GM19372 (cell line): ENCODE results near the gene IL12RB2.

ENCODE experiments used
- ATAC-seq: cut with Tn5 transposase; IDR thresholded peaks from one replicate; pipeline ENCODE4 v1.9.1; 2021; ENCODE audit warnings: mild to moderate bottlenecking, low read depth, moderate library complexity; ENCODE audit not compliant: unreplicated experiment

IL12RB2 gene

GRCh38 chr1:67307251-67308060 lies at the start of gene IL12RB2:
Gene IL12RB2 (plus strand): TSS chr1:67307873. CDS start chr1:67320369, 12,496 bp downstream.
- ATAC-seq = peak; percentile 50

GRCh38 chr1:67261680-67262079 lies 46.0 kb upstream of the IL12RB2 start:
- ATAC-seq = no peak

GRCh38 chr1:67262735-67263134 lies 44.9 kb upstream of the IL12RB2 start:
- no peak for ATAC-seq

- no peak for ATAC-seq
Observed at GRCh38 chr1:67264152-67264551, 43.5 kb upstream of the IL12RB2 start.

GRCh38 chr1:67264899-67265298 lies 42.8 kb upstream of the IL12RB2 start:
- ATAC-seq = no peak

GRCh38 chr1:67269061-67269460 lies 38.6 kb upstream of the IL12RB2 start:
- no peak for ATAC-seq

GRCh38 chr1:67270541-67270940 lies 37.1 kb upstream of the IL12RB2 start:
- ATAC-seq = no peak

GRCh38 chr1:67273591-67273990 lies 34.1 kb upstream of the IL12RB2 start:
- ATAC-seq = no peak

- peak; percentile 49 for ATAC-seq
Observed at GRCh38 chr1:67274623-67275325, 32.9 kb upstream of the IL12RB2 start.

- no peak for ATAC-seq
Observed at GRCh38 chr1:67280696-67281095, 27.0 kb upstream of the IL12RB2 start.

GRCh38 chr1:67281244-67281643 lies 26.4 kb upstream of the IL12RB2 start:
- ATAC-seq = no peak

GRCh38 chr1:67285780-67286488 lies 21.7 kb upstream of the IL12RB2 start:
- ATAC-seq = peak; percentile 69

GRCh38 chr1:67290236-67290635 lies 17.4 kb upstream of the IL12RB2 start:
- no peak for ATAC-seq

GRCh38 chr1:67294836-67295617 lies 12.6 kb upstream of the IL12RB2 start:
- ATAC-seq = no peak

GRCh38 chr1:67298762-67299161 lies 8.9 kb upstream of the IL12RB2 start:
- ATAC-seq = no peak

GRCh38 chr1:67299296-67299695 lies 8.4 kb upstream of the IL12RB2 start:
- ATAC-seq = no peak

- no peak for ATAC-seq
Observed at GRCh38 chr1:67300561-67300960, 7.1 kb upstream of the IL12RB2 start.

GRCh38 chr1:67304023-67304422 lies 3.6 kb upstream of the IL12RB2 start:
- no peak for ATAC-seq

GRCh38 chr1:67306547-67306946 lies 1.1 kb upstream of the IL12RB2 start:
- ATAC-seq = no peak

GRCh38 chr1:67308136-67308535 lies 463 bp downstream of the IL12RB2 start:
- peak; percentile 11 for ATAC-seq
